ENCODE measurements around the gene TERT. TPM values are rescaled to one million over a fixed set of nuclear protein-coding genes. Genes with fewer than 3 reads are reported as not detected.

TERT gene
- total and polyA plus RNA-seq, 2 of the 13 experiments (the other 11 are each of a cell fraction or from before 2014, with no cell fraction given) = 4.3 to 5.9 TPM

DNA sequence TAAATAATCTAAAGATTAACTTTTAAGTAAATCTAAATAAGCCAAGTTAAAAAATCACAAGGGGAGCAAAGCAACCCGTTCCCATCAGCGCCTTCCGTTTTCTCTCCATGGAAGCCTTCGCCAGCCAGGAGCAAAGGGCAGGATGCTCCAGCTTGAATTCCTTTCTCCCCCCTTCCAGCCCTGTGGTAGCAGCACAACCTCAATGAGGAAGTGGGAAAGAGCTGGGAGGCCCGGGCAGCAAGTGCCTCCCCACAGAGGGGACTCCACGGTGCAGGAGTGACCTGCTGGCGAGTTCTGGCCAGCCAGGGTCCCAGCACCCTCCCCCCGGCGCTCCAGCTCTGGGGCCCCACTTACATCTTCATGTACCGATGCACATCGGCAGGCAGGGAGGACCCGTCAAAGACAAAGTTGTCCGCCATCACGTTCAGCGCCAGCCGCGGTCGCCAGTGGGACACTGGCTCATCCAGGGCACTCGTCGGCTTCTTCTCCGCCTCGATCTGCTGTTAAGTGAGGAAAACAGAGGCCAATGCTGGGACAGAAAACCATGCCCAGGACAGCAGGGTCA is 43.7 kb upstream of the TERT start (continued):
- no peak for TF ChIP-seq FOXO1 (CRISPR knock-in tag; IDR thresholded peaks at IDR 0.05)
- TF ChIP-seq TFDP1 (CRISPR knock-in tag; IDR thresholded peaks at IDR 0.05; ENCODE audit: borderline replicate concordance) = no peak
- TF ChIP-seq ATF1 (CRISPR knock-in tag; IDR thresholded peaks at IDR 0.05) = no peak

DNA sequence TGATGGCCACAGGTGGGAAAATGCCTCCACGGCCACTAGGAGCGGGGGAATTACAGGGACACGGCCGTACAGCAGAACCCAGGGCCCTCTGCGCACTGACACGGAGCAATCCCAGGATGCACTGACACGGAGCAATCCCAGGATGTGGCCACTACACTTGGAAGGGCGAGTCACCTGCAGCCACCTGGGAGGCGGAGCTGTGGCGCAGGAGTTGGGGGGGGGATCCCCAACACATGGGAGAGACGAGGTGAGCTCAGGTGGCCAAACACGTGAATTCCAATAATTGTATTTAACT is 43.3 kb upstream of the TERT start:
- ATAC-seq (no peak), DNase-seq (ENCODE audit: low spot score) (no peak), FAIRE-seq (no peak)
- TF ChIP-seq ZNF724P (CRISPR knock-in tag; IDR thresholded peaks at IDR 0.05; ENCODE audit: borderline replicate concordance) (no peak), AGO2 (optimal IDR thresholded peaks at IDR 0.05; ENCODE audit: low read depth, low read length) (peak; percentile 7)
- ChIA-PET POLR2A (no interaction called here), CTCF (ENCODE audit: low intra/inter-chr PET ratio, low total read pairs) (no interaction called here)
- Histone ChIP-seq H3K4me2 (ENCODE audit: low read depth, low read length) (no peak overlapping the region), H3K4me3 (replicated peaks in 1 of 3; ENCODE audit: insufficient read depth in 1 of 3, low read depth in 2 of 3, low read length in 3 of 3) (no peak overlapping the region), H3K79me2 (ENCODE audit: insufficient read depth, low read length) (no peaks in the 10 kb centered on the region), H3K9me3 (ENCODE audit: low read length) (no peaks in the 10 kb centered on the region), H4K20me1 (ENCODE audit: insufficient read depth, low read length) (0 out of 2 replicates have a peak, but pooled peaks cover 6% of the 10 kb centered on the region), H2AFZ (ENCODE audit: low read length) (no peak overlapping the region), H3K9ac (ENCODE audit: insufficient read depth, low read depth, low read length) (no peak overlapping the region), H3K27me3 (ENCODE audit: control insufficient read depth in 1 of 2, insufficient read depth in 2 of 2, low read length in 2 of 2) (no peaks in the 10 kb centered on the region), H3K4me1 (ENCODE audit: insufficient read depth, low read length) (peaks cover 2% of the 10 kb centered on the region), H3K27ac (ENCODE audit: extremely low read length, insufficient read depth, low read length) (no peak overlapping the region), H3K36me3 (replicated peaks in 1 of 2; ENCODE audit: control insufficient read depth in 1 of 2, insufficient read depth in 2 of 2, low read length in 2 of 2) (peaks cover 44 to 88% of the 10 kb centered on the region in 2 experiments; a peak in 4 of 5 replicates)
- intact Hi-C loops (cut with micrococcal nuclease; ENCODE audit: unreplicated experiment) = no loop called here
- in situ Hi-C loops (cut with HindIII; ENCODE audit: extremely low pct_ligation_motif_present, low pct_unique_long_range_greater_than_20kb) = no loop called here
- whole genome bisulfite sequencing (ENCODE audit: low lambda C conversion rate) = 96% methylated on average over 10 of the region's 12 CpGs
- no TSS peak for BruUV-seq (replicated peaks)

Data from HepG2 (cell line).